Embryonic facial prominence (tissue), 1 donor: ENCODE results near the gene KLHL14.
"Not testable (repeated sequence)": the region's sequence is repeated elsewhere in the genome, so short reads cannot be mapped to it uniquely, and the experiment has no call there.

Experiments
- DNase-seq: peaks from one replicate; pipeline ENCODE4 v3.0.0-alpha.2; 2016; ENCODE audit errors: extremely low spot score

Gene KLHL14, protein sequence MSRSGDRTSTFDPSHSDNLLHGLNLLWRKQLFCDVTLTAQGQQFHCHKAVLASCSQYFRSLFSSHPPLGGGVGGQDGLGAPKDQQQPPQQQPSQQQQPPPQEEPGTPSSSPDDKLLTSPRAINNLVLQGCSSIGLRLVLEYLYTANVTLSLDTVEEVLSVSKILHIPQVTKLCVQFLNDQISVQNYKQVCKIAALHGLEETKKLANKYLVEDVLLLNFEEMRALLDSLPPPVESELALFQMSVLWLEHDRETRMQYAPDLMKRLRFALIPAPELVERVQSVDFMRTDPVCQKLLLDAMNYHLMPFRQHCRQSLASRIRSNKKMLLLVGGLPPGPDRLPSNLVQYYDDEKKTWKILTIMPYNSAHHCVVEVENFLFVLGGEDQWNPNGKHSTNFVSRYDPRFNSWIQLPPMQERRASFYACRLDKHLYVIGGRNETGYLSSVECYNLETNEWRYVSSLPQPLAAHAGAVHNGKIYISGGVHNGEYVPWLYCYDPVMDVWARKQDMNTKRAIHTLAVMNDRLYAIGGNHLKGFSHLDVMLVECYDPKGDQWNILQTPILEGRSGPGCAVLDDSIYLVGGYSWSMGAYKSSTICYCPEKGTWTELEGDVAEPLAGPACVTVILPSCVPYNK

DNA sequence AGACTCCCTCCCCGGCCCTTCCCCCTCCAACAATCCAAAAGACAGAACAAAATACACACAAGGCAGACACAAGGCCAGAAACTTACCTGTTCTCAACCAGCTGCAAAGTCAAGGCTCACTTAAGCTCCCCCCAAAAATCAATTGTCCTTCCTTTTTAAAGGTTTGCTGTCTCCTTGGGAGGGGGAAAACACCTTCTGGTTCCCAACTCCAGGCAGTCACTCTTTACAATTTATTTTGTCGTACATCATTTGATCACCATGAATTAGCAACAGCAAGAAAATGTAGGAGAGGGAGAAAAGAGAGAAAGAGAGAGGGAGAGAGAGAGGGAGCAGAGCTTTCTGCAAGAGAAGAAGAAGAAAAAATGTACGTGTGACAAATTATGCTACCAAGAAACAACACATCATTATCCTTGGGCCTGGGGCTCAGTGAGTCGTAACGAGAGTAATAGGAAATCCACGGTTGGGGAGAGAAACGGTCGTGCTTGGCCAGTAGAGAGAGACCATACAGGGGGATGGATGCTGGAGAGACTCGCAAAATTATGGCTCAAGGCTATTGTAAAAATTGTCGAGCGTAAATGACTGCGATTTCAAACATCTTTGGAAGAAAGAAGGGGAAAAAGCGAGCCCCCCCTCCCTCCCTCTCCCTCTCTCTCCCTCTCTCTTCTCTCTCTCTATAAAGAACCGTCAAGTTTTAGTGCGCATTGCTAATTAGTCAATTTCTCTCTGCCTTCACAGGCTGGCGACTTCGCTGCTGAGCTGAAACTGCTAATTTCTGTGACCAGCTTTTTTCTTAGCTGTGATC, at the start of gene KLHL14:
Gene KLHL14, minus strand, starts transcription at position 443 of the 801 bp plus-strand sequence. CDS start 2,432 bp downstream, outside the sequence.
- DNase-seq: no peak

DNA sequence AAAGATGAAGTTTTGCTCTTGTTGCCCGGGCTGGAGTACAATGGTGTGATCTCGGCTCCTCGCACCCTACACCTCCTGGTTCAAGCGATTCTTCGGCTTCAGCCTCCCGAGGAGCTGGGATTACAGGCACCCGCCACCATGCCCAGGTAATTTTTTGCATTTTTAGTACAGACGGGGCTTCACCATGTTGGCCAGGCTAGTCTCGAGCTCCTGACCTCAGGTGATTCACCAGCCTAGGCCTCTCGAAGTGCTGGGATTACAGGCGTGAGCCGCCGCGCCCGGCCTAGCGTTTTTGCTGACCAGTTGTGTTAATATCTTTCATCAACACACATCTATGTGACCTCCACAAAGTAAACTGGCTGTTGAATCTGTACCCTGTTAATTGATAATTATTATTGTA, 49.4 kb upstream of the KLHL14 start:
- no peak for DNase-seq

DNA sequence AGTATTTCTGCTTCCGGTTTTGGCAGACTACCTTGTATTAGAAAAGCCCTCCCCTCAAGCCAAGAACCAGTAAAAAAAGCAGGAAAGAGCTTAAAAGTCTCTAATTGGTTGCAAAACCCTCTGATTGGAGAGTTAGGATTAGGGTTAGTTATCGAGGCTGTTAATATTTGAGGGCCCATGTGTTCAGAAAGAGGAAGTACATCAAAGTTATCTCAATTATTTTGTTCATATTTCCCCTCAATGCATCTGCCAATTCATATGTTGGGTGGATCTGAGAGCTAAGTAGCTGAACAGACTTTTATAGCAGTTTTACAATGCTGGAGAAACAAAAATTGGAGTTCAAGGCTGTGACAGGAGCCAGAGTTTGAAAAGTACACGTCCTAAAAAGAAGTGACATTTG, 43.1 kb upstream of the KLHL14 start:
- DNase-seq: no peak

DNA sequence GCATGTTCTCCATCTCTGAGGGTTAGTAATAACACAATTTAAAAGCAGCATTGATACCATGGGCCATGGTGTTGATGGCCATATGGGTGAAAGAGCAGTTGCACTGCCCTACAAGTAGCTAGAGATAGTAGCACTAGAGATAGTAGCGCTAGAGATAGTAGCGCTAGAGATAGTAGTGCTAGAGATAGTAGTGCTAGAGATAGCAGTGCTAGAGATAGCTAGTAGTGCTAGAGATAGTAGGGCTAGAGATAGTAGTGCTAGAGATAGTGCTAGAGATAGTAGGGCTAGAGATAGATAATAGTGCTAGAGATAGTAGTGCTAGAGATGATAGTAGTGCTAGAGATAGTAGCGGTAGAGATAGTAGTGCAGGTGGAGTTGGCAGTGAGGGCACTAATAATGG, 39.5 kb upstream of the KLHL14 start:
- DNase-seq: no peak

DNA sequence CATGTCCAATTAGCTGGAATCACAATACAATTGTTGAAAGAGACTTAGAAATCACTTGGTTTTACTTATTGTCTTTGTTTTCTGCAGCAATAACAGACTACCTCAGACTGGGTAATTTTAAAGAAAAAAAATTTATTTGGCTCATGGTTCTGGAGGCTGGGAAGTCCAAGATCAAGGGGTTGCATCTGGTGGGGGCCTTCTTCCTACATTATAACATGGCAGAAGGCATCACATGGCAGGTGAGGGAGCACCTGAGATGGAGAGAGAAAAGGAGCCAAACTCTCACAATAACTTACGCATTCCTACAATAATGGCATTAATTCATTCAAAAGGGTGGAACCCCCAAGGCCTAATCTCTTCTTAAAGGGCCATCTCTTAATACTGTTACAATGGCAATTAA, 37.5 kb upstream of the KLHL14 start:
- DNase-seq: no peak

DNA sequence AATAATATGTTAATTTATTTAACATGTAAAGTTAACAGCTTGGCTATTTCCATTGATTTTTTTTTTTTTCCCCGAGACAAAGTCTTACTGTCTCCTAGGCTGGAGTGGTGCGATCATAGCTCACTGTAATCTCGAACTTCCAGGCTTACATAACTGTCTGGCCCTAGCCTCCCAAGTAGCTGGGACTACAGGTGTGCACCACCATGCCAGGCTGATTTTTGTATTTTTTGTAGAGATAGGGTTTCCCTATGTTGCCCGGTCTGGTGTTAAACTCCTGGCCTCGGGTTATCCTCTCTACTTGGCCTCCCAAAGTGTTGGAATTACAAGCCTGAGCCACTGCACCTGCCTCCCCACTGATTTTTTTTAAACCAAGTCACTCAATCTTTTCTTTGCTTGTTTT, 32.5 kb upstream of the KLHL14 start:
- no peak for DNase-seq

DNA sequence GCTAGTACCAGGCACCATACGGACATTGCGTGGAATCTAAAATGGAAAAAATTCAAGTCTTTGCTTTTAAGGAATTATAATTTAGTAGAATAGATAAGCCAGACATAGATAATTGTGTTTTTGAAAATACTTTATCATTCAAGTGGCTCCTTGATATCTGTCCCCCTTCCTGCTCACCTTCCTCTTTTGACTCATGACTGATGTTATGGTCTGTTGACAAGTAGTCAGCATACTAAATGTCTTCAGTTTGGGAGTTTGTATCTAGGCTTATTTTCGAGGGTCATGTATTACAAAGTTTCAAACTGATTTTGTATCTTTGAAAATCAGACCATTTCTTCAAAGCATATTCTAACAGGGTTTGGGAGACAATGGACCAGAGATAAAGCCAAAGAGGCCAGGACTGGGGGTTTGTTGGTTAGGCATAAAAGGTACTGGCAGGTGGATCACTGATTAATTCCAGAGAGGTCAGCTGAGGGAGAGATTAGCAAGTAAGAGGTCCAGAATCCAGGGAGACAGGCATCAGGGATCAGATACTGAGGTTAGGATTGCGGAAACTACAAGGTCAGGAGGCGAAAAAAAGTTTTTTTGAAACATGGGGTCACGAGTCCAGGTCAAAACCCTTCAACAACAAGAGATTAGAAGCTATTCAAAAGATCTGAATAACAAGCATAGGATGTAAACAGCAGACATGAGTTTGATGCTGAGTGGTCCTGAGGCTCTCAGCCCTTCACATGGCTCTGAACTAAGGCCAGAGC, 31.5 kb upstream of the KLHL14 start:
- no peak for DNase-seq

DNA sequence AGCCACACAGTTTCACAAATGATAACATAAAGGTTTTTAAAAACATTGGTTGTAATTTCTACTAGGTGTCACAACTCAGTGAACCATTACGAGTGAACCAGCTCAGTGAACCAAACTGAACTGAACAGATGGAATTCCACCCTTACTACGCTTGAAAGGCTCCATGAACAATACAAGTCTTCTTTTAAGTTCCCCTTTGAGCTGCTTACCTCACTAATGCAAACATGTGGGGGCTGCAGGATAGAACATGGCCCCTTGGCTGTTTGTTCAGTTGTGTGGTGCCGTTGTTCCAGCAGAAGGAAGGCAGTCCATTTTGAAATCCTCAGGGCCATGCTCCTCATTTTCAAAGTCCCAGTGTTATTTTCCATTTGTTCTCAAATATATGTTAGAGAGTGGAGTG, 30.7 kb upstream of the KLHL14 start:
- no peak for DNase-seq

DNA sequence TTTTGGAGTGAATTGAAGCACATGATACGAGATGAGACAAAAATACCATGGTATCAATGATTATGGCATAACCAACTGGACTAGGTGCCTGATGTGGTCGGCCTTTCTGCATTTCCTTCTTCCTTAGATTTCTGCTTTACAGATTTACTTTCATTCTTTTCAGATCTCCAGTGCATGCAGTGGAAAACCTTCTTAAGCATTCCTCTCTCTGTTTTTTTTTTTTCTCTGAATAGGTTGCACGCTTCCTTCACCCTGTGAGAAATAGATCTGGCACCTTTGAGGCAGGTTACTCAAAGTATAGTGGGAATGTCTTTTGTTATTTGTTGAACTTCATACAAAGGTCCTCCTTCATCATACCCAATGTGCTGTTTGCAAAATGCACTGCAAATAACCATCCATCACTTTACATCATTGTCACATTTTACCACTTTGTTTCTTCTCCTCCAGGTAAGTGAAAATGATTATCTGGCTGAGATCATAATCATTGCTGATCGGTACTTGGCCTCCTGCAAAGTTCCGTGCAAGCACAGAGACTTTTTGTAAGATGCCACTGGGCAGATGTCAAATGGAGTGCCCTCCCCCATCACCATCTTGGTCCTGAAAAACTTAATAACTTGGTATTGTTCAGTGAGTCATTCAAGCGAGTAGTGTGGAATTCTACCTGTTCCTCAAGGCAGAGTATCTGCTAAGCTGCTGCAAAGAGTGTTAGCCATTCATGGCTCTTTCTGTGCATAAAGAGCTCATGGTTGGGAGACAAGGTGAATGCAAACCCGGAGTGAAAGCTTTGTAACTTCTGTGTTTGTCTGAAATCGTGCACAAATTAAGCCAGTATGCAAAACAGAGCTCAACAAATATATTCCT, 30.0 kb upstream of the KLHL14 start:
- no peak for DNase-seq

DNA sequence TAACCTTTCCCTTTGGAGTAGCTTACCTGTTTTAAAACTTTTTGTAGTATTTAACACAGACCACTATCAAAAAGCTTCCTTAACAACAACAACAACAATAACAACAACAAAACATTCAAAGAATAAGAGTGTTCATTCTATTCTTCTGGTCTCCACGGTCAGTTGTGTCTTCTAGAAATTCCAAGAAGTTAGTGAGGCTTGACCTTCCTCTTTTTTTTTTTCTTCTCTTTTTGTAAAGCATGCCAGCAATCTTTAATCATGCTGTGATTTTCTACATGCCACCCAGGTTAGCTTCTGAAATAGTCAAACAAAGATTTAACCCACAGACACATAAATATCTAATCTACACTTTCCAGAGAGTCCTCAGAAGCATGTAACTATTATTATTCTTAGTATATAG, 28.4 kb upstream of the KLHL14 start:
- DNase-seq: no peak

DNA sequence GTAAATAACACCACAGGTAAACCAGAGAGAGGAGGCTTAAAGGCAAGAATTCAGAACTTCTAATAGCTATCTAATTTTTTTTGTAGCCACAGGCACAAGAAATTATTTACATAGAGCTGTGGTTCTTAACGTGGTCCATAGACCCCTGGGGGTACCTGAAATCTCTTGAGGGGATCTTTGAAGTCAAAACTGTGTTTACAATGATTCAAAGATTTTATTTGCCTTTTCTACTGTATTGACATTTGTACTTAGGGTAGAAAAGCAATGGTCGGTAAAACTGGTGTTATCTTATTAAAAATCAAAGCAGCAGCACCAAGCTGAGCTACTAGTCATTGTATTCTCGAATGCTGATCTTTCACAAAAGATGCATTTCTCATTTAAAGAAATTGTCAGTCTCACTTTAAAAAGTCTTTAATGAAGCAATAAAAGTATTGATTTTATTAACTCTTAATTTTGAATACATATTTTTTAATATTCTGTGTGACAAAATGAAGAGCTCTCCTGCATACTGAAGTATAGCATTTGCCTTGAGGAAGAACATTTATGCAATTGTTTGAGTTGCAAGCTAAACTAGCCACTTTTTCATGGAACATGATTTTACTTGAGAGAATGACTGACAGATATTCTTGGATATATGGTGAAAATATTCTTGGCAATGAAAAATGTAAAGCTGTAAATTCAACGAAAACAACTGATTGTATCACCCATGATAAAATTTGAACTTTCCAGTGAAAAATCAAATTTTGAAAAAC, 25.6 kb upstream of the KLHL14 start:
- DNase-seq: no peak

DNA sequence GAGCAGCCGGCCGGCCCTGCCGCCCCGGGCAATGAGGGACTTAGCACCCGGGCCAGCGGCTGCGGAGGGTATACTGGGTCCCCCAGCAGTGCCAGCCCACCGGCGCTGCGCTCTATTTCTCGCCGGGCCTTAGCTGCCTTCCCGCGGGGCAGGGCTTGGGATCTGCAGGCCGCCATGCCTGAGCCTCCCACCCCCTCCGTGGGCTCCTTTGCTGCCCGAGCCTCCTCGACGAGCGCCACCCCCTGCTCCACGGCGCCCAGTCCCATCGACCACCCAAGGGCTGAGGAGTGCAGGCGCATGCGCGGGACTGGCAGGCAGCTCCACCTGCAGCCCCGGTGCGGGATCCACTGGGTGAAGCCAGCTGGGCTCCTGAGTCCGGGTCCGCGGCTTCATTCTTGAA, 21.8 kb upstream of the KLHL14 start:
- not testable (repeated sequence) for DNase-seq

DNA sequence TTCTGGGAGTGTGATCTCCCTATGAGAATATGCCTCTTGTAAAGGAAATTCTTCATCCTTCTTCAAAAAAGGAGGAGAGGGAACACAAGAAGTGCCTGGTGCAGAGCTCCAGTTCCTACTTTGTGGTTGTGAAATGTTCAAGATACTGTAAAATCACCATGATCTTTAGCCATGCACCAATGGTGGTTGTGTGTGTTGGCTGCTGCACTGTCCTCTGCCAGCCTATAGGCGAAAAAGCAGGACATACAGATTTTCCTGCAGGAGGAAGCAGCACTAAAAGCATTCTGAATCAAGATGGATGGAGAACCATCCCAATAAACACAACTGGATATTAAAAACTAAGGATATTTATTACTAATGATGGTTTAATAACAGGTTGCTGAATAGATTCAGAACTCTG, 6.2 kb upstream of the KLHL14 start:
- no peak for DNase-seq

DNA sequence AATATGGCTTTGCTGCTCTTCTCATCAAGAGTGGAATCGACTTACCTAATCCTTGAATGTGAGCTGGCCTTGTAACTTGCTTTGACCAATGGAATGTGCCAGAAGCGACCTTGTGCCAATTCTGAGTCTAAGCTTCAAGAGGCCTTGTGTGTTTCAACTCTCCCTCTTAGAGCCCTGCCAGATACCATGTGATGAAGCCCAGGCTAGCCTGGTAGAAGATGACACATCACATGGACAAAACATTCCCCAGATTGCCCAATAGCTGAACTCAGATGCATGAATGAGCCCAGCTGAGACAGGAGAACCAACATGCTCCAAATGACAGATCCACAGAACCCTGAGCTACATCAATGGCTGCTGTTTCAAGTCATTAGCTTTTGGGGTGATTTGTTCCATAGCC, 4.2 kb upstream of the KLHL14 start:
- DNase-seq: no peak

DNA sequence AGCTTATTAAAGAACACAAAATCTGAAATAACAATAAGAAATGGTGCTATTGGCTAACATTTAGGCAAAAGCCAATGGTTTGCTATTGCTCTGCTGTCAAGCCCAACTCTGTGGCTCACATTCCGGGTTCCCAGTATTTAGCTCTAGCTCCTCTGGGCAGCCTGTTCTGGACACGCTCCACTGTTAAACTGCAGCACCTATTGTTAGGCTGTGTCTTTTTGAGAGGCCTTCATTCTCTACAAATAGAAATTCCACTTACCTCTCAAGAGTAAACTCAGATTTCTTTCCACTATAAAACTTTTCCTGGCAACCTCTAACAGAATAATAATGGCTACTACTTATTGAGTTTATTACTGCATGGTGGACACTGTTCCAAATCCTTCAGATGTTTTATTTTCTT, 3.7 kb upstream of the KLHL14 start:
- DNase-seq: no peak

DNA sequence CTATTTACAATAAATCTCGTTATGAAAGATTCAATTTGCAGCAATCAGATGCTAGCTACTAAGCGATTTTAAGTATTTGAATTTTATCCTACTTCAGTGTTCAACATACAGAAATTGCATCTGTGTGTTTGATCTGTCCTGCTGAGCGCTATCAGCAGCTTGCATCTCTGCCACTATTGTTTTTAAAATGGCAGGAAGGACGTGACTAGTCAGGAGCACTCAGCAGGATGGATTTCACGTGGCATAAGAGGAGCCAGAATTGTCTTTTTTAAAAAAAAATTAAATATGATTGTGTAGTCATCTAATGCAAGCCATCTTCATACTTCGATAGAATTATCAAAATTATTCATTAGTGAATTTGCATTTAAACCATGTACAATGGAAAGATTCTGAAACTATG, 2.8 kb upstream of the KLHL14 start:
- no peak for DNase-seq

DNA sequence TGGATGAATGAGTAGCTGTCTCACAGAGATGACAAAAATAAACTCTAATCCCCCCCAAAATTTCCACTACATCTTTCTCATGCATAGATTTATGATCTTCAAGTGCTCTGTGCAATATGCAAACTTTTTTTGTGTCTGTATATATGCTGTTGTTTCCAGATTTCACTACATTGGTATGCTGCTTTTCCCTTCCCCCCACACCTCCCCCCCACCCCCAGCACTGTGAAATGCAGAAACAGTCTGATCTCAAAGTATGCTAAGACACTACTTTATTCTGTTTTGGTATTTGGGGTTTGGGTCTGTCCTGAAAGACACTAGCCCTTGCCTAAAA, 524 bp upstream of the KLHL14 start:
- DNase-seq: no peak

DNA sequence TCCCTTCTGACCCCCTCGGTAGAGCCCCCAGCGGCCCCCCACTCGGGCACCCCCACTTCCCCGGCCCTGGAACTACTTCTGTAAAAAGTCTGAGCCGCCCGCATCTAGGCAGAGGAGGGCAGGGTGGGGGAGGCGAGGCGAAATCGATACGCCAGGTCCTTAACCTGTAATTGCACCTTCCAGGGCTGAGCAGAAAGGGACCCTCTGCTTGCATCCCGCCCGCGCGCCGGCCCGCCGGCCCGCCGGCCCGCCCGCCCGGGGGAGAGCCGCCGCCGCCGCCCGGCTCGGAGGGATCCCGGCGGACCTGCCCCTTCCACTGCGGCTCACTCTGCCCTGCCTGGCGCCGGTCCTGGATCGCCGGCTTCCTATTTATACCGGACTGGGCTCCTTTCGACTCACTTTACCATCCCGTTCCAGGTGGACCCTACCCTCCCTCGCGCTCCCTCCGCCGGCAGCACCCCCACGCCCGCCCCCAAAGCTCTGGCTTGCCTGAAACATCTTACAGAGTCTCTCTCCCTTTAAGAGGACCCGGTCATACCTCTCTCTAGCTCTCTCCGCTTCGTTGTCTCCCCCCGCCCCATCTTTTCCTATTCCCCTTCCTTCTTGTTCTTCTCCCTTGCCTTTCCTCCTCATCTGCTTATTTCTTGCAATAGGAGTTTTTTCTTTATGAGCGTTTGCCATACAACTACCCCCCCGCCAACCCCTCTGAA, 797 bp downstream of the KLHL14 start:
- DNase-seq: no peak

DNA sequence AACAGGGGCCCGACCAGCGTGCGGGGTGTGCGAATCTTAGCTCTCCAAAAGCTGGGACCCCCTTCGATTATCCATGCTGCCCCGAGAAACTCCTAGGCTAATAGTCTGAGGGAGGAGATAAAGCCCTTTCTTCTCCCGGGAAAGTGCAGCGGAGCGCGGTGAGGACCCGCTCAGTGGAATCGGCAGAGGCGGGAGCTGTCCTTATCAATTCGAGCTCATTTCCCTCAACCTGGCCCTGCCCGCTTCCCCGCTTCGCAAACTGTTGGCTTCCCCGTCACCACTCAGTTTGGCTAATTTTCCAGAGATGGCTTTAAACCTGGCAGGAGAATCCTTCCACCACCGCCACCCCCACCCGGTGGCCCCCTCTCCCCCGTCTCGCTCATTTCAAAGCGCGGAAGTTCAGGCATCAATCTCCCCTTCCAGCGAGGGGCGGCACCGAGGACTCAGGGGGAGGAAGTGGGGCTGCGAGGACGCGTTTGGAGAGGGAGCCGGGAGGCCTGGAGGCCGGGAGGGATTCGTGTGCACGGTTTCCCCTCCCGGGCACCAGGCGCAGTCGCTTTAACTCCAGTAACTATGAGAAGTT, 1.6 kb downstream of the KLHL14 start:
- DNase-seq: no peak
